HuH-7 (cell line): Measurements from ENCODE around the gene FYCO1.

ENCODE experiments used
- DNase-seq: peaks from one replicate; pipeline ENCODE4 v3.0.0; 2011; ENCODE audit warnings: low spot score

The FYCO1 gene

DNA sequence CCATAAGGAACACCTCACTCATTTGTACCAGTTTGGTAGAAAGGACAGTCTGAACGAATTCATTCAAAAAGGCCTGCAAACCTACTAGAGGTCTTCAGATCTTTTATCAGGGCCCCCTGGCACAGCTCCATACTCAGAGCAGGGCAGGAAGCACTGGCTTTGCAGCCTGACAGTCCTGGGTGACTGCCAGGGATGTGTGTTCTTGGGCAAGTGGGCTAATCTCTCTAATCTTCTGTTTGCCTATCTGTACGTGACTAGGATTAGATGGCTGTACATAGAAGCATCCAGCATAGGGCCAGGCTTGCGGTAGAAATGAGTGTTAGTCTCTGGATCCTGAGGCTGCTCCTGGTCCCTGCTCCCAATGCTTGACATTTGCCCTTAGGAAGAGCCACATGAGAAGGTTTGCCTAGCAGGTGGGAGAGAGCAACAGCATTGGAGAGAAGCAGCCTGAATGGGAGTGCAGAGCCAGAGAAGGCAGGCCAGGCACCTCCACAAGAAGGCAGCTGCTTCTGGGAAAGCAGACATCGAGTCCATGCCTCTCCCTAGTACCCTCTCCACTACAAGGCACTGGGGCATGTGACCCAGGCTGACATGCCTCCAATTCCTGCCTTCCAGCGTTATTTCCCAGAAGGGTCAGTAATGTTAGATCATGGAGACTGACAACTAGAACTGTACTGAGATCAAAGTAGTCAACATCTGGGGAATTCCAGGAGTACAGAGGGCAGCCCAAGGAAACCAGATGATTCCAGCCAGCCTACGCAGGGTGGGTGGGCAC lies 53.4 kb downstream of the FYCO1 start:
- no peak for DNase-seq

DNA sequence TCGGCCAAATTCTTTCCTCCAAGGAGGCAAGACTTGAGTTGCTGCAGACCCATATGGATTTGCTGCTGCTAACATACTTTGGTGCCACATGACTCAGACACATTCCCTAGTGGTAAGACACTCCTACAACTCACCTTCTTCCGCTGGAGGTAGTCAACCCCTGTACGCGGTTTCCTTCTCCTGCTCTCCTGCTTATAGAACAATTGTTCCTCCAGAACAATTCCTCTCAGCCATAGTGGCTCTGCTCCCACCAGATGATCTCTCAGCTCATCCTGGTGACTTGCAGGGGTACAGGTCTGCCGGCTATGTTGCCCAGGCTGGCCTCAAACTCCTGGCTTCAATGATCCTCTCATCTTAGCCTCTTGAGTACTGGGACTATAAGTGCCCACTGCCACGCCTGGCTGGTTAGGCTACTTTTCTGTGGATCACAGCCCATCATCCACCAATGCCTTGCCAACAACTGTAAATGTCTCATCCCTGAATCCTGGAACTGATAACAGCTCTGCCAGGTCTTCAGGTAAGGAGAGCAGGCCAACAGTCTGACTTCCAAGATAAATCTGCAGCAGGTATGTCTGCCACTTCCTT lies 54.8 kb downstream of the FYCO1 start:
- DNase-seq: no peak

- no peak for DNase-seq
These were observed 55.4 kb downstream of the FYCO1 start for GRCh38 chr3:45940004-45940780.

- no peak for DNase-seq
These were observed 56.3 kb downstream of the FYCO1 start for GRCh38 chr3:45939341-45939771.

- DNase-seq: peak; percentile 75
These were observed 56.8 kb downstream of the FYCO1 start for GRCh38 chr3:45938864-45939263.

GRCh38 chr3:45938043-45938435 lies 57.6 kb downstream of the FYCO1 start:
- DNase-seq: no peak

DNA sequence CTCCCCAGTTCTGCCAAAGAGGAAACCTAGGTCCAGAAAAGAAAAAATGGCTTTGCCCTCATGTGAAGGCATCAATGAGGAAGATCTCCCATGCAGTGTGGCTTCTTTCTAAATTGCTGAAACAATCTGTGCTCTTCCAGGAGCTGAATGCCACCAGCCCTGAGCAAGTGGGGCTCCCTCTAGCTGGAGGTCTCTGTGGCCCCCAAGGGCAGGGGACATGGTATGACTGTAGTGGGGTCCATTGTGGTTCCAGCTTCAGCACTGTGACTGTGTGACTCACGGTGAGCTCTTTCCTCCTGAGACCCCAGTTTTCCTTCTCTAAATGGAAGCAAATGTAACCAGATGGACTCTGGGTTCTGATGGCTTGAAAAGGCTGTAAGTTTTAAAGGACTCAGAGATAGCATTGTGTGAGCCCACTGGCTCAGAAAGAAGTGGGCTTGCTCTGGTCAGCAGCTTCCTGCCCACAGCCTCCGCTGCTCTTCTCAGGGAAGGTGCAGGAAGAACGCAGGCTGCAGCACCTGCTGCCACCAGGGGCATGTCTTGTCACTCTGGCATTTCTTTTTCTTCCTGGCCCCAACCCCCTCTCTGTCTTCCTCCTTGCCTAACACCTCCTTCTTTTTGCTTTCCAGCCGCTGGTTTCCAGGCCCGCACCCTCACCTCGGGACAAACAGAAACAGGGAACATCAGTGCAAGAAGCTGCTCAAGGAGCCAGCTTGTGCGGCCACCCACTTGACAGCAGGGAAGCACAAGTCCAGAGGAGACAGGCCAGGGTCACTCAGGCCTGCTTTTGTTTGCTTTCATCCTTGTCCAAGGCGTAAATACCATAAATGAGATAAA lies 58.2 kb downstream of the FYCO1 start:
- no peak for DNase-seq

GRCh38 chr3:45936261-45936660 lies 59.4 kb downstream of the FYCO1 start:
- DNase-seq: no peak

DNA sequence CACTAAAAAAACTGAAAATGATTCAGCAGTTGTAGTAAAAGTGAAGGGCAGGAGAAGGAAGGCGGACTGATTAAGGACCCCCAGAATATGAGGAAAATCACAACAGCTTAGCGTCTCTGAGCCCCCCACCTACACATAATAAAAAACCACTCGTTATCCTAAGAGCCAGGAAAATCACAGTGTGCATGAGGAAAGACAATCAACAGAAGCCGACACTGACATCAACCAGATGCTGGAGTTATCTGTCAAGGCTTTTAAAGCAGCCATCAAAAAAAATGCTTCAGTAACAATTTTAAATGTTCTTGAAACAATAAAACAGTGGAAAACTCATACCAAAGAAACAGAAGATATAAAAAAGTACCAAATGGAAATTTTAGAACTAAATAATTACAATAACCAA lies 62.0 kb downstream of the FYCO1 start:
- DNase-seq: no peak

GRCh38 chr3:45932112-45932511 lies 63.5 kb downstream of the FYCO1 start:
- DNase-seq: no peak

- DNase-seq: no peak
These were observed 64.1 kb downstream of the FYCO1 start for GRCh38 chr3:45931496-45931895.

DNA sequence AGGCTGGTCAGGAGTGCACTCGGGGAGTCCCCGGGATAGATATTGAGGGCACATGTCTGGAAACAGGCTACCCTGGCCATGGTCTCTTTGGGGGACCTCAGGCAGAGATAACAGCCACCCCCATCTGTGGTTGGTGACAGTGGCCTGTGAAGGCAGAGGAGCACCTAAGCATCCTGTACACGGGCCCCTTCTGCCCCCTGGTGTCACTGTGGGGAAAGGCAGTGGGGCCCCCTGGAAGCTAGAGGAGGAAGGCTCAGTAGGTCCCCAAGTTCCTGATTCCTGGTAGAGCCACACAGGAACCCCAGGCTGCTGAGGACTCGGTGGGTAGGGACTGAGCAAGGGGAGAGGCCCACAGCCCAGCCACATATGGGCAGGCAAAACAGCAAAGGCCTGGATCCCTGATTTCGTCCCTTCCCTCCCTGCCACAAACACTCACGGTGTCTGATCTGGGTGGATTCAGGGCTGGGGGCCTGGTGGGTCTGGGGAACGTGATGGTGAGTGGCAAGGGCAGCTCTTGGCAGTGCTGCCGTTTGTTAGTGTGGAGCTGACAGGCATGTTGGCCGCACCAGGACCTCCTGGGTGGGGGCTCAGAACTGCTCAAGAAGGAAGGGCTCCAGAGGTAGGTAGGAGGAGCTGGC lies 66.5 kb downstream of the FYCO1 start:
- peak; percentile 77 for DNase-seq

DNA sequence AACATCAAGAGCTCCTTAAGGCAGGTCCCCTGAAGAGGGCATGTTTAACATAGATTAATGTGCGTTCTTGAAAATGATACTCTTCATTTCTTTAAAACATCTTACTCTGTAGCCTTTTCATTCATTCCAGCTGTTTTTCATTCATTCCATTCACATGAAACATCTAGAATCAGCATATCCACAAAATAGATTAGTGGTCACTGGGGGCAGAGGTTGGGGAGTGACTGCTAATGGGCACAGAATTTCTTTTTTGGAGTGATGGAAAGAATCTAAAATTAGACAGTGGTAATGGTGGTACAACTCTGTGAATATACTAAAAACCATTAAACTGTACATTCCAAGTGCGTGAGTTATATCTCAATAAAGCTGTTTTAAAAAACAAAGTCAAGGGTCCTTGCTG lies 67.7 kb downstream of the FYCO1 start:
- no peak for DNase-seq

- DNase-seq: no peak
These were observed 71.9 kb downstream of the FYCO1 start for GRCh38 chr3:45923755-45924154.

DNA sequence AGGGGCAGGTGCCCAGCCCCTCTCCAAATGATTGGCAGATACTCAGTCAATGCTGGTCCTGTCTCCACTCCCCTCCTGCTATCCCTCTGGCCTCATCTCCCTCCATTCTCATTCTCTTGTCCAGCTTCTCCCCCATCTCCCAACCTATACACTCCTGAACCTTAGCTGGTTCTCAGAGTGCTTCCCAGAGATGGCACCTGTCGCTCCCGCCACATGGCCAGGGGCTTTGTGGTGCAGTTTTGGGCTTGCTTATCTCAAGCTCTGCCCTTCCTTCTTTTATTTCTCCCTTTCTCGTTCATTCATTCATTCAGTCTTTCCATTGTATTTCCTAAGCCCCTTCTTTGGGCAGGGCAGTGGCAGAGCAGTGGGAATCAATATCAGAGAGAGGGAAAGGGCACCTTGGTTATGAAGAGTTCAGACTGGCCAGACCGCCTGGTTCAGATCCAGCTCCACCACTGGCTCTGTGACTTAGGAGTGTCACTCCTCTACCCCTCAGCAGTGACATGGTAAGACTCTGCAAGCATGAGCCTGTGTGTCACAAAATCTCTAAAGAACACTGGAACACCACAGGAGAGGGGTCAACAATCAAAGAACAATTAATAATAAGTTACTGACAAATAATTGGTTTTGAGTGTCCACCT lies 72.6 kb downstream of the FYCO1 start:
- no peak for DNase-seq

- no peak for DNase-seq
These were observed 73.6 kb downstream of the FYCO1 start for GRCh38 chr3:45922039-45922326.

GRCh38 chr3:45921158-45922038 lies 74.2 kb downstream of the FYCO1 start:
- DNase-seq: no peak

- no peak for DNase-seq
These were observed 78.3 kb downstream of the FYCO1 start for GRCh38 chr3:45917146-45917898.

- no peak for DNase-seq
These were observed 79.9 kb downstream of the FYCO1 start for GRCh38 chr3:45915518-45916231.
